ENCODE measurements around the gene LTBR. TPM values are rescaled to one million over a fixed set of nuclear protein-coding genes. Genes with fewer than 3 reads are reported as not detected.

Gene LTBR
- total RNA-seq, 3 donors from 2014 or later (not counting 1 experiment from before 2014, with no cell fraction given): 3.7 to 5.8 (median 4.4) TPM

DNA sequence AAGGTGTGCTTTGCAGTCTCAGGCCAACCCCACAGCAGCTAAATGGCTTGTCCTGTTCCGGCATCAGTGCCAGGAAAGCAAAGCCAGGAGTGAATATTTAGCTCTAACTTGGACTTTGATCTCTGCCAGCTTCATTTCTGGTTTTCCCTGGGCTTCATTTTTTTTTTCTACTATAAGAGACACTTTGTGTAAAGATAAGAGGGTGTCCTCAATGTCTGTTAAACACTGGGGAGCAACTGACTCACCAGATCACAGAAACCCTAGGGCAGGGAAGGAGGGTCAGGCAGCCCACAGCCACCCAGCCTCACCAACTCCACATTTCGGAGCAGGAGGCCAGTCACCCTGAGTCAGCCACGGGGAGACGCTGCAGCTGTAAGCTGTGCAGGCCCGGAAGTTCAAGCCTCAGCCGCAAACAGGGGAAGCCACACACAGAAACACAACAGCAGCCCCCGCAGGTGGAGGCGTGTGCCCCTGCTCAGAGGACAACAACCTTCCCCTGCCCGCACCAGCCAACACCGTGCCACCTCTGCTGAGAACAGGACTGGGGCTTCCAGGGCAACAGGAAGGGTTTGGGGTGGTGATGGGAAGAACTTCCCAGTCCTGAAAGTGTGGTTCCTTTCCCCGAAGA, 48.4 kb upstream of the LTBR start:
- TF ChIP-seq, protein P1, sequence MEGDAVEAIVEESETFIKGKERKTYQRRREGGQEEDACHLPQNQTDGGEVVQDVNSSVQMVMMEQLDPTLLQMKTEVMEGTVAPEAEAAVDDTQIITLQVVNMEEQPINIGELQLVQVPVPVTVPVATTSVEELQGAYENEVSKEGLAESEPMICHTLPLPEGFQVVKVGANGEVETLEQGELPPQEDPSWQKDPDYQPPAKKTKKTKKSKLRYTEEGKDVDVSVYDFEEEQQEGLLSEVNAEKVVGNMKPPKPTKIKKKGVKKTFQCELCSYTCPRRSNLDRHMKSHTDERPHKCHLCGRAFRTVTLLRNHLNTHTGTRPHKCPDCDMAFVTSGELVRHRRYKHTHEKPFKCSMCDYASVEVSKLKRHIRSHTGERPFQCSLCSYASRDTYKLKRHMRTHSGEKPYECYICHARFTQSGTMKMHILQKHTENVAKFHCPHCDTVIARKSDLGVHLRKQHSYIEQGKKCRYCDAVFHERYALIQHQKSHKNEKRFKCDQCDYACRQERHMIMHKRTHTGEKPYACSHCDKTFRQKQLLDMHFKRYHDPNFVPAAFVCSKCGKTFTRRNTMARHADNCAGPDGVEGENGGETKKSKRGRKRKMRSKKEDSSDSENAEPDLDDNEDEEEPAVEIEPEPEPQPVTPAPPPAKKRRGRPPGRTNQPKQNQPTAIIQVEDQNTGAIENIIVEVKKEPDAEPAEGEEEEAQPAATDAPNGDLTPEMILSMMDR (IDR thresholded peaks at IDR 0.05): peak; percentile 46
- H3K9me3 ChIP-seq (ENCODE audit: control insufficient read depth, insufficient read depth, low read length): no peaks in the 10 kb centered on the region
- no peaks in the 10 kb centered on the region for H3K27me3 ChIP-seq (ENCODE audit: control insufficient read depth, insufficient read depth, low read length)
- peak overlapping the region; percentile 94 for H3K4me3 ChIP-seq (ENCODE audit: low read length)
- H3K27ac ChIP-seq (ENCODE audit: low read length): peak overlapping the region; percentile 79
- peak; percentile 55 to 77 (median 70) for ATAC-seq
- peak; percentile 81 to 93 for DNase-seq
- peaks cover 89% of the 10 kb centered on the region for H3K4me1 ChIP-seq (ENCODE audit: control insufficient read depth, insufficient read depth, low read length)
- peaks cover 39% of the 10 kb centered on the region for H3K36me3 ChIP-seq (ENCODE audit: control insufficient read depth, insufficient read depth, low read length)
- 2% methylated on average over 11 of the region's 11 CpGs for WGBS (ENCODE audit: insufficient coverage)
- no peaks in the 10 kb centered on the region for H3K27me3 Mint-ChIP-seq (ENCODE audit: low read depth in 2 of 2)
- H3K9me3 Mint-ChIP-seq: no peaks in the 10 kb centered on the region
- peaks cover 16% of the 10 kb centered on the region for H3K36me3 Mint-ChIP-seq
- H3K4me1 Mint-ChIP-seq: peaks cover 6 to 44% of the 10 kb centered on the region in 2 donors
- intact Hi-C loops (cut with micrococcal nuclease): loop anchor here (1.0 to 5.0 kb wide), 5 partner anchors 12 to 272 kb away; partner anchors contain the start of genes CHD4 and GAPDH
- H3K4me3 Mint-ChIP-seq: no peak overlapping the region
- no peak overlapping the region for H3K27ac Mint-ChIP-seq

DNA sequence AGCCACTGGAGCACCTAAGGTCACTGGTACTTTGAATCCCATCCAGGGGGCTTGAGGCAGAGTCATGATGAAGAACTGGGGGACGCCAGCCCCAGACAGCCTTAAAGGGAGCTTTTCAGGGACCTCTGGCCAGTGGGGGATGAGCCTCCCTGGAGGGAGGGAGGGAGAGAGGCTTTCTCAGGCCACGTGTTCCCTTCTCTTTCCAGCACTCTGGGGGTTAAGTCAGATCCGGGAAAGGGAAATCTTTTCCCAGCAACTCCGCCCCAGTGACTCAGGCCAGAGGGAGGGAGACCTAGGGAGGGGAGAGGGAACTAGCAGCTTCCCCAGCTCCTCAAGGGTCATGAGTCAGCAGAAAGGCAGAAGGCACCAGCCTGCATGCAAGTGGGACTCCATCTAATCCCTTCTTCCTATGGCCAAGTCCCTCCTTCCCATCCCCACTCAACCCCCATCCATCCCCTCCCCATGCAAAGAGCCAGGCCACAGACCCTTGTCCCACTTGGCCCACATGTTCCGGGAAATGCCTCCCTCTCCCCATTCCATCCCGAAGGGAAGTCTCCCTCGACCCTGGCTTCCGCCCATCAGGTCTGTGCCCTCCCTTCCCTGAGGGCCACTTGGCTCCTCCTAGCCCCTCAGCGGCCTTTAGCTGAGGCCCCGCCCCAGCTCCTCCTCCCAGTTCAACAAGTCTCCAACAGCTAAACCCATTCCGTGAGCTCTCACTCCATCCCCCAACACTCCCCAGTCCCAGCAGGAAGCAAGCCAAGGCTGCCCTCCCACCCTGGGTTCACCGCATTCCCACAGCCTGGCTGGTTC, 47.7 kb upstream of the LTBR start:
- H3K4me1 Mint-ChIP-seq: peaks cover 8 to 42% of the 10 kb centered on the region in 2 donors
- ATAC-seq: peak; percentile 49 to 66 (median 58)
- peak; percentile 61 to 71 for DNase-seq
- Histone ChIP-seq H3K4me3 (ENCODE audit: low read length) (peak overlapping the region; percentile 94), H3K27me3 (ENCODE audit: control insufficient read depth, insufficient read depth, low read length) (no peaks in the 10 kb centered on the region), H3K4me1 (ENCODE audit: control insufficient read depth, insufficient read depth, low read length) (peaks cover 89% of the 10 kb centered on the region), H3K9me3 (ENCODE audit: control insufficient read depth, insufficient read depth, low read length) (no peaks in the 10 kb centered on the region), H3K36me3 (ENCODE audit: control insufficient read depth, insufficient read depth, low read length) (peaks cover 32% of the 10 kb centered on the region), H3K27ac (ENCODE audit: low read length) (peak overlapping the region; percentile 79)
- H3K27ac Mint-ChIP-seq: no peak overlapping the region
- no peaks in the 10 kb centered on the region for H3K27me3 Mint-ChIP-seq (ENCODE audit: low read depth in 2 of 2)
- TF ChIP-seq, protein P1 (IDR thresholded peaks at IDR 0.05): no peak
- WGBS (ENCODE audit: insufficient coverage): 6% methylated on average over 12 of the region's 12 CpGs
- H3K9me3 Mint-ChIP-seq: no peaks in the 10 kb centered on the region
- H3K36me3 Mint-ChIP-seq: peaks cover 11% of the 10 kb centered on the region
- intact Hi-C loops (cut with micrococcal nuclease): loop anchor here (2.0 to 5.0 kb wide), 4 partner anchors 87 to 271 kb away; partner anchors contain the start of genes CHD4 and GAPDH
- H3K4me3 Mint-ChIP-seq: no peak overlapping the region

DNA sequence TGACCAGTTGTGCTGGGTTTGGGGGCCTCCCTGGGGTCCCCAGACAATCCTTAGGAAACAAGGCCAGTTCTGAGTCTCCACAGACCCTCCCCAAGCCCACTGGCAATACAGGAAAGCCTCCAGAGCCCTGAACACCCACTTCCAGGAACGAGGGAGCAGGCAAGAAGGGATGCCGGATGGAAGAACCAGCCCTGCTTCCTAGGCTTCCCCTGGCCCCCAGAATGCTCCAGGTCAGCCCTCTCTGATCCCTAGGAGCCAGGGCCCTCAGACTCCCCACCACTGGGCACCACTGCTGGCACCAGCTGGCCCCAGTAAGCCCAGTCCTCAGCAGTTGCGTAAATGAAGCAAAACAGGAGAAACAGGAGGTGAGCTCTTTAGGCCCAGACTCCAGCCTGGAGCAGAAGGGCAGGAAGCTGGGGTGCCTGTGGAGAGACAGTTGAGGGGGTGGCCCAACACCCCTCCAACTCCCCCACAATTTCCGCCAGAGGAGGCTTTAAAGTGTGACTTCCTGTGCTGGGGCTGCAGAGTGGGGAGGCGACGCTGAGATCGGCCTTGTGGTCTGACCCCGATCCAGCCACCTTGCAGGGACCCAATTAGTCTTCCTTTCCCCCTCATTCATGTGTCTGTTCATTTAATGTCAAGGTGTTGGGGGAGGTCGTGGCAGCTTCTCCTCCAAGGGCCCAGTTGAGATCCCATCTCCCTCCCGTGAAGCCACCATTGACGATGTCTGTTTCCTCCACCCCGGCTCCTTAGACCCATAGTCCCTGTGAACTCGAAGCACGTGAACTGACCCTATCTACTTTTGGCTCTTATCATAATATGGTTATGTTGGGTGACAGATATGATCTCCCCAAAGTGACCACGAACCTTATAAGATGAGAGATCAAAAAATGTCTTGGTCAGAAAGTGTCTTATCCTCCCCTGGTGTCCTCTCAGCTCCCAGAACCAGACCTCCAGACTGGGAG, 46.8 kb upstream of the LTBR start:
- H3K27ac Mint-ChIP-seq: no peak overlapping the region
- Histone ChIP-seq H3K27ac (ENCODE audit: low read length) (peak overlapping the region; percentile 79), H3K4me1 (ENCODE audit: control insufficient read depth, insufficient read depth, low read length) (peaks cover 92% of the 10 kb centered on the region), H3K4me3 (ENCODE audit: low read length) (peak overlapping the region; percentile 94), H3K27me3 (ENCODE audit: control insufficient read depth, insufficient read depth, low read length) (no peaks in the 10 kb centered on the region), H3K9me3 (ENCODE audit: control insufficient read depth, insufficient read depth, low read length) (no peaks in the 10 kb centered on the region), H3K36me3 (ENCODE audit: control insufficient read depth, insufficient read depth, low read length) (peaks cover 25% of the 10 kb centered on the region)
- intact Hi-C loops (cut with micrococcal nuclease): loop anchor here (1.0 to 5.0 kb wide), 5 partner anchors 30 to 270 kb away; partner anchors contain the start of genes CHD4 and GAPDH
- H3K4me1 Mint-ChIP-seq: peaks cover 13 to 45% of the 10 kb centered on the region in 2 donors
- no peaks in the 10 kb centered on the region for H3K27me3 Mint-ChIP-seq (ENCODE audit: low read depth in 2 of 2)
- ATAC-seq: peak; percentile 41 to 73 (median 70)
- H3K36me3 Mint-ChIP-seq: peaks cover 7% of the 10 kb centered on the region
- peak; percentile 71 to 89 for DNase-seq
- WGBS (ENCODE audit: insufficient coverage): 6% methylated on average over 5 of the region's 15 CpGs
- TF ChIP-seq, protein P1 (IDR thresholded peaks at IDR 0.05): no peak
- H3K9me3 Mint-ChIP-seq: no peaks in the 10 kb centered on the region
- H3K4me3 Mint-ChIP-seq: no peak overlapping the region
